Measurements from ENCODE around the gene PLPPR3.
A peak's percentile ranks its signal among the peaks of the same experiment; 100 is the strongest.

Gene PLPPR3

GRCh38 chr19:796692-797527 lies 24.8 kb downstream of the PLPPR3 start, which contains the start of gene PTBP1:
TSS of gene PTBP1 (plus strand) at chr19:797452. CDS start at chr19:797498, 46 bp downstream.
- peak; percentile 96 for DNase-seq (ENCODE audit: low spot score)

DNA sequence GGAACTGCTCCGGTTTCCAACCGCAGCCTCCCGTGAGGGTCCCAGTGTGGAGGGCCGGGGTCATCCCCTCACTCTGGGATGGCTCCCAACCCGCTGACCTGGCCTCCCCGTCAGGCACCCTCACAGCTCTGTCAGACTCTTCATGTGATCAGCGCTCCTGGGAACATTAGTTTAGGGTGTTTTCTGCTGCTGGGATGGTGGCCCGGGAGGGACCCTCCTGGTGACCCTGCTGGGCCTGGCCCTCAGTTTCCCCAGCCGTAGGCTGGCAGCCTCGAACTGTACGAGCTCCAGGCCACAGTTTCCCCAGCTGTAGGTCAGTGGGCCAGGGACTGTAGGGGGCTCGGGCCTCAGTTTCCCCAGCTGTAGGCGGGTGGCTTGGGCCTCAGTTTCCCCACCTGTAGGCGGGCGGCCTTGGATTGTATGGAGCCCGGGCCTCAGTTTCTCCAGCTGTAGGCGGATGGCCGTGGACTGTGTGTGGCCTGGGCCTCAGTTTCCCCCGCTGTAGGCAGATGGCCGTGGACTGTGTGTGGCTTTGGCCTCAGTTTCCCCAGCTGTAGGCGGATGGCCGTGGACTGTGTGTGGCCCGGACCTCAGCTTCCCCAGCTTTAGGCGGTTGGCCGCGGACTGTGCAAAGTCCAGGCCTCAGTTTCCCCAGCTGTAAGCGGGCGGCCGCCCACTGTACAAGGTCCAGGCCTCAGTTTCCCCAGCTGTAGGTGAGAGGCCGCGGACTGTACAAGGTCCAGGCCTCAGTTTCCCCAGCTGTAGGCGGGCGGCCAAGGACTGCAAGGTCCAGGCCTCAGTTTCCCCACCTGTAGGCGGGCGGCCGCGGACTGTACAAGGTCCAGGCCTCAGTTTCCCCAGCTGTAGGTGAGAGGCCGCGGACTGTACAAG lies 25.8 kb downstream of the PLPPR3 start:
- no peak for DNase-seq (ENCODE audit: low spot score)

DNA sequence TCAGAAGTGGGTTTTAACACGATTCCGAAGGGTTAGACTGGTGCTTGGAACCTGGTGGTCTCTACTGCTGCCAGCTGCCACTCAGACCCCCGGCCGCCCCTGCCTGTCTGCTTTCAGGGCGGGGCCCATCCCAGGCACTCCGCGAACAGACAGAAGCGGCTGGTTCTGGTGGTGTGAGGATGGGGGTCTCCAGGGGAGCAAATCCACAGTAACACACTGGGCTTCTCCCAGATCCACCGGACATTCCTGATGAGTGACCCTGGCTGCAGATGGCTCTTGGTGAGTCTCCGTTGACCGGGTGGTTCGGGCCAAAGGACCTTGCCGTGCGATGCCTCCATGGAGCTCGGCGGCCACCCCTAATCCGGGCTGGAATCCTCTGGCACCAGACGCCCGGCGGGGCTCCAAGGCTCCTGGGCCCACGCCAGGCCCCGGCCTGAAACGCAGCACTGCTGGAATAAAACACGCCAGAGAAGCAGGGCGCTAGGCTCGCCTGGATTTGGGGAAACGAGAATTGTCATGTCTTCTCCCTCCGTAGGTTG lies 26.6 kb downstream of the PLPPR3 start:
- no peak for DNase-seq (ENCODE audit: low spot score)

GRCh38 chr19:793806-794205 lies 27.9 kb downstream of the PLPPR3 start:
- DNase-seq (ENCODE audit: low spot score), result no peak

DNA sequence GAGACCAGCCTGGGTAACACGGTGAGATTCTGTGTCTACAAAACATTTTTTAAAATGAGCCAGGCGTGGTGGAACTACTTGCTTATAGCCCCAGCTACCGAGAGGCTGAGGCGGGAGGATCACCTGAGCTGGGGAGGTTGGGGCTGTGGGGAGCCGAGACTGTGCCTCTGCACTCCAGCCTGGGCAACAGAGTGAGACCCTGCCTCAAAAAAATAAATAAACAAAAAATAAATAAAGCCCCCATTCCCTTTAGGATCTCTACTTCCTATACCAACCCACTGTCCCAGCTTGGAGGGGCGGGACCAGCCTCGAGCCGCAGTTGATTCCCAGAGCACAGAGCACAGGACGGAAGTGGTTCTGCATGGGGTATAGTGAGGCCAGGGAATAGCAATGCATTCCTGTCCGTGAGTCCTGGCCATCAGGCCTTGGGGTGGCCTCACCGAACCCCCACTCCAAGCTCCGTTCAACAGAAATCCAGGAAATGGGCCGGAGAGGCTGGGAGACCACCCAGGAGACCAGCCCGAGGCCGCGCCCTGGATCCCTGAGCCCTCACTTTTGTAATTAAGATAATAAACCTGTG lies 29.4 kb downstream of the PLPPR3 start:
- DNase-seq (ENCODE audit: low spot score), result no peak

DNA sequence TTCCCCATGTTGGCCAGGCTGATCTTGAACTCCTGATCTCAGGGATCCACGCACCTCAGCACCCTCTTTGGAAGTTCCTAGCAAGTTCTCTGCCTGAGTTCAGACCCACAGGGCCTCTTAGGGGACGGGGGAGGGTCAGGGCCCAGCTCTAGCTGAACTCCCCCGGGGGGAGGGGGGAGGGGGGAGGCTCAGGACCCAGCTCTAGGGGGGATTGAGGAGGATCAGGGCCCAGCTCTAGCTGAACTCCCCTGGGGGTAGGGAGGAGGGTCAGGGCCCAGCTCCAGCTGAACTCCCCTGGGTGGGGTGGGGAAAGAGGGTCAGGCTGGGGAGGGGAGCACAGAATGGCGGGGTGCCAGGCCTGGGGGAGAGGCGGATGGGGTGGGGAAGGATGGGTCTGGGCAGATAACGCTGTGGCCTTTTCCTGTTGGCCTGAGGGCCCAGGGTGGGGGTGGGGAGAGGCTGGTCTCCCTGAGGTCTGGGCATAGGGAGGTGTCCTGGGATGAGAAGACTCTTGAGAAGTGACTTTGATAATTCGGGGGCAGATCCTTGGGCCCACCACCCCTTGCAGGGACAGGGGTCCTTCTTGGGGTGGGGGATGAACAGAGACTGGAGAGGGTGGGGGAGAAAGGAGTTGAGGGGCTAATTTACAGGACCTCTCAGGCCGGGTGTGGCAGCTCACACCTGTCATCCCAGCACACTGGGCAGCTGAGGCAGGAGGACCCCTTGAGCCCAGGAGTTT lies 30.0 kb downstream of the PLPPR3 start:
- no peak for DNase-seq (ENCODE audit: low spot score)

DNA sequence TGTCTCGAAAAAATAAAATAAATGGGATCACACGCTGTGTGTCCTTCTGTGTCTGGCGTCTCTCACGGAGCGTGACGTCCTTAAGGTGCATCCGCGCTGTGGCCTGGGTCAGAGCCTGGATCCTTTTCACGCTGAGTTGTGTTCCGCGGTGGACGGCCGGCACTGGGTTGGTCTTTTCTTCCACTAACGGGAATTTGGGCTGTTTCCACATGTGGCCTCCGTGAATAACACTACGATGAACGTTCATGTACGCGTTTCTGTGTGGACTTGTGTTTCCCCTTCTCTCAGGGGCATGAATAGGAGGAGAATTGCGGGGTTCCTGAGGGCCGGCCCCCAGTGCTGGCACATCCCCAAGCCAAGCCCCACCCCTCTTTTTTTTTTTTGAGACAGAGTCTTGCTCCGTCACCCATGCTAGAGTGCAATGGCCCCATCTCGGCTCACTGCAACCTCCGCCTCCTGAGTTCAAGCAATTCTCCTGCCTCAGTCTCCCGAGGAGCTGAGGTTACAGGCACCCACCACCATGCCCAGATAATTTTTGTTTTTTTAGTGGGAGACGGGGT lies 30.7 kb downstream of the PLPPR3 start:
- no peak for DNase-seq (ENCODE audit: low spot score)

GRCh38 chr19:789701-790060 lies 32.1 kb downstream of the PLPPR3 start:
- DNase-seq (ENCODE audit: low spot score), result no peak

GRCh38 chr19:788983-789700 lies 32.6 kb downstream of the PLPPR3 start:
- DNase-seq (ENCODE audit: low spot score), result no peak

DNA sequence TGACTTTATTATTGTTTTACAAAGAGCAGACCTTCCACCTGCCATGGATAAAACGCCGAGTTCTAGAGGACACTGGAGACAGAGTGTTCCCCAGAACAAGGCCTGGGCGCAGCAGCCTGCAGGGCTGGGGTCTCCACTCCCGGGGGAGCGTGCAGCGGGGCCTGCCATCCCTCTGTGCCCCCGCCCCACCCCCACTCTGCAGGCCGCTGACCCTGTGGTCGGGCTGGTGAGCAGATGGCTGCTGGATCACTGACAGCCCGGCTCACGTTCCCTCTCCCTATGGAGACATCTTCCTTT lies 33.1 kb downstream of the PLPPR3 start:
- DNase-seq (ENCODE audit: low spot score), result no peak

- DNase-seq (ENCODE audit: low spot score), result no peak
Observed at GRCh38 chr19:787536-787935, 34.2 kb downstream of the PLPPR3 start.

DNA sequence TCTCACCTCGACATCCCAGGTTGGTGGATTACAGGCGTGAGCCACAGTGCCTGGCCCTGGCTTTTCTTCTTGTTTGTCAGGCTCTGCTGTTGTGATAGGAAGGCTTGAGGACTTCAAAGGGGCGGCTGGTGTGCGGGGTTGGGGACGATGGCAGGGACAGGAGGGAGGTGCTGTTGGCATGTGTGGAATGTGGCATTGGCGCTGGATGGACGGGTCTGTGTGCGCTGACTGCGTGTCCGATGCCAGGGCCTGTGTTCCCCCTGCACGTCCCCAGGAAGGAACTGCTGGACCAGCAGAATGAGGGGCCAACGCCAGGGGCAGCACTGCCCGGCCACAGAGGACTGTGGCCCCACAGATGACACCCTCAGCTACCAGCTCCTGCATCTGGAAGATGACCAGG lies 37.2 kb downstream of the PLPPR3 start:
- no peak for DNase-seq (ENCODE audit: low spot score)

DNA sequence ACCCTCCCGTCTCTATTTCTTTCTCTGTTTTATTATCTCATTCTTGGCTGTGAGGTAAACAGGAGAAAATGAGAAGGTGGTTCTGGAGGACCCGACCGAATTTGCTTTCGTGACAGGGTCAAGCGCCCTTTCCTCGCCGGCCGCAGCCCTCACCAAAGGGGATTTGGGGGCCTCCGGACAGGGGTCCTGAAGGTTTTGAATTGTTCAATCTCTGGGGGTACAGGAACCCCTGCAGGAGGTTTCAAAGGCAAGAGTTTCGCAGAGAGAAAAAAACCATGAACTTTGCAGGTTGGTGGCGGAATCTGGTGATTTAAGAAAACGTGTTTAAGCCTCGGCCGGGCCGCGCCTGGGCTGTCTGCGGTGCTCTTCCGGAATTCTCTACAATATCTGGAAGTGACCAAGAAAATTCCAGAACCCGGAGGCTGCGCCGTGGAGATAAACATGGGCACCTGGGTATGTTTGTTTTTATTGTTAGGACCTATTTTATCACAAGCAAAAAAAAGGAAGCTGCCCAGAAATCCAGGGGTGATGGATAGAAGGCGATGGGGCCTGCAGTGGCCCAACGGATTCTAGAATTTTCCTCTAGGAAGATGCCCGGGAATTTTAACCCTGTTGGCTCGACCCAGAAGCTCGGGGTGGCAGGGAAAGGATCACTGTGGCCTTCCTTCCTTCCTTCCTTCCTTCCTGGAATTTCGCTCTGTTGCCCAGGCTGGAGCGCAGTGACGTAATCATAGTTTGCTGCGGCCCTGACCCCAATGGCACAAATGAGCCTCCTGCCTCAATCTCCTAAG lies 38.7 kb downstream of the PLPPR3 start:
- no peak for DNase-seq (ENCODE audit: low spot score)

GRCh38 chr19:782185-782877 lies 39.4 kb downstream of the PLPPR3 start:
- DNase-seq (ENCODE audit: low spot score), result no peak

- no peak for DNase-seq (ENCODE audit: low spot score)
Observed at GRCh38 chr19:781800-782184, 40.0 kb downstream of the PLPPR3 start.

- no peak for DNase-seq (ENCODE audit: low spot score)
Observed at GRCh38 chr19:780935-781334, 40.8 kb downstream of the PLPPR3 start.

- no peak for DNase-seq (ENCODE audit: low spot score)
Observed at GRCh38 chr19:778910-779653, 42.7 kb downstream of the PLPPR3 start.

DNA sequence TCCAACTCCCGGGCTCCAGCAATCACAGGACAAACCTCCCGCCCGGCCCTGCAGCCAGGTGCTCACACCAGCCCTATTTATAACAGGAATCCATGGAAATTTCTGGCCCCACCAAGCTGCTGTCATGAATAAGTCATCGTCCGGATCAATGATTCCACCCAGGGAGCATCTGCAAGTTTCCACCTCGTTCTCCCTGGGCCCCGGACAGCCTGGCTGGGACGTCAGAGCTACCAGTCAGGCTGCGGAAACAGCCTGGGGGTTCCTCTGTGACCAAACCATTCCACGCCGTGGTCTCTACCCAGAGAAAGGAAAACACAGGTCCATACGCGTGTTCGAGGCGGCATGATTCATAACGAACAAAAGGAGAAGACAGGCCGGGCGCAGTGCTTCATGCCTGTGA lies 45.2 kb downstream of the PLPPR3 start:
- no peak for DNase-seq (ENCODE audit: low spot score)
